GM15510 (cell line): ENCODE data around the gene DYDC2.

Source experiments
- POLR2A ChIP-seq: IDR thresholded peaks from 3 replicates; pipeline ENCODE4 v1.6.1; 2011; ENCODE audit warnings: borderline replicate concordance; ENCODE audit not compliant: insufficient read length; ENCODE audit errors: extremely low read depth

Gene DYDC2

DNA sequence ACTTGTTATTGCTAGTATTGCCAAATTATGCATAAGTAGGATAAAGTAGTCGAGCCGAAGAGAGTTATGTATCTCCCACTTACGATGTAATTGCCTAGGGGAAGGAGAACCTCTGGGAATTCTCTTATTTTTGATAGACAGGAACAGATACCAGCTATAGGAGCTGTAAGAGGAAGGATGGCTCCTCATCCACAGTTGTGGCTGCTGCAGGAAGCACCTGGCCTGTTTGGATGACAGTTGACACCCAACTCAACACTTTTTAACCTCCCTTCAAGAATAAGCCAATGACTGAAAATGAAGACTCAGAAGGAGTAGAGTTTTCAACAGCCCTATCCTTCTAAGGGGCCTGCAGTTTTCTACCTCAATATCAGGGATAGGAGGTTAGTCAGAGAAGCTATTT is 6.3 kb upstream of the DYDC2 start:
- no peak for TF ChIP-seq POLR2A

DNA sequence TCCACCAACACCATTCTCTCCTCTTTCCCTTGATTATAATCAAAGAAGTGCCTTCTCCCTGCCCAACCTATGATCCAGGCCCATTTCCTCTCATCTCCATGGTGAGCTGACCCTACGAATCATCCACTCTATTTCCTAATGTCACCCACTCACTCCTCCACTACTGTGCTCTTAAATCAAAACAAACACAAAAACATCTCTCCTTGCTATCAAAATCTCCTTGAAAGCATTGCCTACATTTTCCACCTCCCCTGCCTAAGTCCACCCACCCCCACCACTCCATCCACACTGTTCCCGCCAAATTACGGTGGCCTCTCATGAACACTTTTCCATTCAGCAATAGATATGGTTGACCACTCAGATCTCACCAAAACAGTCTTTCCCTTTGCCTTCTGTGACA is 5.4 kb upstream of the DYDC2 start:
- no peak for TF ChIP-seq POLR2A

- no peak for TF ChIP-seq POLR2A
Observed at GRCh38 chr10:80356989-80357850, 639 bp downstream of the DYDC2 start.

GRCh38 chr10:80357851-80358125 is 1.2 kb downstream of the DYDC2 start:
- no peak for TF ChIP-seq POLR2A

- no peak for TF ChIP-seq POLR2A
Observed at GRCh38 chr10:80359644-80360043, 3.1 kb downstream of the DYDC2 start.

DNA sequence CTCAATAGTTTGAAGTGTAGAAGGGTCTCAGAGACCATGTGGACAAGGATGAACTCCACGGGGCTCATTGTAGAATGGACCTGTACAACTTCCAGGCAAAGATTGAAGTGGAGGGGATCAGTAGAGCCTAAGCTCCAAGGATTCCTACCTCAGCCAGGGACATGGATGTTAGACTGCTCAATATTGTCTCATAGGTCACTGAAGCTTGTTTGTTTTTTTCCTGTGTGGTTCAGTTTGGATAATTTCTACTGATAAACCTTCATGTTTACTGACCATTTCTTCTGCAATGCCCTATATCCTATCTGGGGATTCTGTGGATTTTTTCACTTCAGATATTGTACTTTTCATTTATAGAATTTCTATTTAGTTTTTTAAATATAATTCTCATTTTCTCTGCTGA is 8.9 kb downstream of the DYDC2 start:
- TF ChIP-seq POLR2A: no peak

GRCh38 chr10:80371467-80371866 is 14.9 kb downstream of the DYDC2 start:
- no peak for TF ChIP-seq POLR2A

DNA sequence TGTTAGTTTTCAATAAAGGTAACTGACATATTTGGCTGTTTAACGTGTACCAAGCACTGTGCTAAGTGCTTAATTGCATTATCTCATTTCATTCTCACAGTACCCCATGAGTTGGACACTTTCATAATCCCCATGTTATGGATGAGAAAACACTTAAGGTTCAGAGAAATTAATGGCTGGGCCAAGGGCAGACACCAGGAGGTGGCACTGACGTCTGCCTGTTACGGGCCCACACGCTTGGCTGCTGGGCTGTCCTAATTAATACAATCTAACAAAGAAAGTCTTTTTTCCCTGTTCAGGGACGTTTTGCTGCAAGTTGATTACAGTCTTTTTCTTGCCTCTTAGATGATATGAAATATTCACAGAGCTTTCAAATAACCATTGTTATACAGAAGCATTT is 16.1 kb downstream of the DYDC2 start:
- TF ChIP-seq POLR2A: no peak

DNA sequence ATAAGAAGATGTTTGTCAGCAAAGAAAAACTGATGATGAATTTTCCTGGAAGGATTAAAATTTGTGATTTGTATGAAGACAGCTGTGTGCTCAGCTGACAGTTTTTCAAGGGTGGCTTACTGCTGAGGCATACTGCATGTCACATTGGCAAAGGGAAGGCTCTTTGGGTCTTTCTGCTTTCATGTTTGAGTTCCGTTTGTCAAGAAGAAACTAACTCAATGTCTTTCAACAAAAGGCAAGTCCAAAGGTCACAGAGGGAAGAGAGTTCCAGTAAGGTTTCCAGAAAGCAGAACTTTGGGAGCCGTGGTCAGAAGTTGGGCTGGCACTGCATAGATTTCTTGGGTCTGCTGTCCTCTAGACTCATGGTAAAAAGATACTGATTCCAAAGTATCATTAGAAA is 16.9 kb downstream of the DYDC2 start:
- TF ChIP-seq POLR2A: no peak

DNA sequence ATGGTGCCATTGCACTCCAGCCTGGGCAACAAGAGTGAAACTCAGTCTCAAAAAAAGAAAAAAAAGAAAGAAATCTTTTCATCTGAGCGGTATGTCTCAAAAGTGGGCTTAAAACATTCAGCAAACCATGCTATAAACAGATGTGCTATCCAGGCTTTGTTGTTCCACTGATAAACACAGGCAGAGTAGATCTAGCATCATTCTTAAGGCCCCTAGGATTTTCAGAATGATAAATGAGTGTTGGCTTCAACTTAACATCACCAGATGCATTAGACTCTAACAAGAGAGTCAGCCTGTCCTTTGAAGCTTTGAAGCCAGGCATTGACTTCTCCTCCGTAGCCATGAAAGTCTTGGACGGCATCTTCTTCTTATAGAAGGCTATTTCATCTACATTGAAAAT is 23.1 kb downstream of the DYDC2 start:
- TF ChIP-seq POLR2A: no peak

DNA sequence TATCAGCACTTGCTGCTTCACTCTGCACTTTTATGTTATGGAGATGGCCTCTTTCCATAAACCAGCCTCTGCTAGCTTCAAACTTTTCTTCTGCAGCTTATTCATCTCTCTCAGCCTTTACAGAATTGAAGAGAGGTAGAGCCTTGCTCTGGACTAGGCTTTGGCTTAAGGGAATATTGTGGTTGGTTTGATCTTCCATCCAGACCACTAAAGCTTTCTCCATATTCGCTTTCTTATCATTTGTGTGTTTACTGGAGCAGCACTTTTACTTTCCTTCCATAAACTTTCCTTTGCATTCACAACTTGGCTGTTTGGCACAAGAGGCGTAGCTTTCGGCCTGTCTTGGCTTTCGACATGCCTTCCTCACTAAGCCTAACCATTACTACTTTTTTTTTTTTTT is 23.6 kb downstream of the DYDC2 start:
- TF ChIP-seq POLR2A: no peak

DNA sequence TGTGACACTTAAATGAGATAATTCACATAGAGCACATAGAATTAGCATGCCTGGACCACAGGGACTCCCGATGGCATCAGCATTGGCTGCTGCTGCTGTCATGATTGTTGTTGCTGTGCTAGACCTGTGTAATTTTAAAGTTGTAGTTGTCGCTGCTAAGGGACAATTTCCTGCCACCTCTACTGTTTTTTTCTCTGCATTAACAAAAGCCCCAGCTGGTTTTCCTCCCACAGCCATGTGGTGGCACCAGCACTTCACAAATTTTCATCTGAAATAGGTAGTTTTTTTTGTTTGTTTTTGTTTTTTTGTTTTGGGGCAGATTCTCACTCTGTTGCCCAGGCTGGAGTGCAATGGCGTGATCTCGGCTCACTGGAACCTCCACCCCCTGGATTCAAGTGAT is 26.4 kb downstream of the DYDC2 start:
- TF ChIP-seq POLR2A: no peak

GRCh38 chr10:80390740-80391139 is 34.2 kb downstream of the DYDC2 start:
- no peak for TF ChIP-seq POLR2A

- TF ChIP-seq POLR2A: no peak
Observed at GRCh38 chr10:80392250-80392649, 35.7 kb downstream of the DYDC2 start.

GRCh38 chr10:80394358-80394916 is 37.9 kb downstream of the DYDC2 start:
- no peak for TF ChIP-seq POLR2A

- no peak for TF ChIP-seq POLR2A
Observed at GRCh38 chr10:80397014-80397413, 40.4 kb downstream of the DYDC2 start.
